Fibroblast of mammary gland (primary cell): ENCODE data around the gene RAMP1.
"Not testable (repeated sequence)": the region's sequence is repeated elsewhere in the genome, so short reads cannot be mapped to it uniquely, and the experiment has no call there.

Source experiments
- DNase-seq: peaks from one replicate; pipeline ENCODE4 v3.0.0-alpha.2; 2010; ENCODE audit warnings: low read depth
- H3K4me3 ChIP-seq: 2 replicates; pipeline ENCODE4 v1.5.1; 2011; ENCODE audit warnings: low read depth, mild to moderate bottlenecking, low read length, moderate library complexity; ENCODE audit not compliant: control insufficient read depth
- TF ChIP-seq, protein P1 (sequence below): conservative IDR thresholded peaks from 2 replicates; pipeline ENCODE4 v1.5.1; 2011; ENCODE audit warnings: low read depth, low read length, inconsistent platforms; ENCODE audit not compliant: control insufficient read depth, insufficient read depth

The RAMP1 gene

DNA sequence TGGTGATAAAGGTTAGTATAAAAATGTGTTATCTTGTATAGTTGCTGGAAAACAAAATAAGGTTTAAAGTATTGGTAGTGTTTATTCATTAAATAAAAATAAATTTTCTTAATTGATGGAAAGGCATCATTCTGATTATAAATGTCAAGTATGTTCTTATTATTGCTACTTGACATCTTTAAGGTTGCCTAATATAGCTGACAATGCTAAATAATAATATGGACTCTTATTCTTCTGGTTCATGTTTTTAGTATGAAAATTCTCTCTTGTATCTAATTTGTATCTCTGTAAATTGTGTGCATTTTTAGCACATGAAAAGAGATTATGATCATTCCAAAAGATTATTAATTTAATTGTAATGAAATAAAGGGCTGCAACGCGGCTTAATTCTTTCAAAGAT lies 35.9 kb upstream of the RAMP1 start:
- TF ChIP-seq, protein P1, sequence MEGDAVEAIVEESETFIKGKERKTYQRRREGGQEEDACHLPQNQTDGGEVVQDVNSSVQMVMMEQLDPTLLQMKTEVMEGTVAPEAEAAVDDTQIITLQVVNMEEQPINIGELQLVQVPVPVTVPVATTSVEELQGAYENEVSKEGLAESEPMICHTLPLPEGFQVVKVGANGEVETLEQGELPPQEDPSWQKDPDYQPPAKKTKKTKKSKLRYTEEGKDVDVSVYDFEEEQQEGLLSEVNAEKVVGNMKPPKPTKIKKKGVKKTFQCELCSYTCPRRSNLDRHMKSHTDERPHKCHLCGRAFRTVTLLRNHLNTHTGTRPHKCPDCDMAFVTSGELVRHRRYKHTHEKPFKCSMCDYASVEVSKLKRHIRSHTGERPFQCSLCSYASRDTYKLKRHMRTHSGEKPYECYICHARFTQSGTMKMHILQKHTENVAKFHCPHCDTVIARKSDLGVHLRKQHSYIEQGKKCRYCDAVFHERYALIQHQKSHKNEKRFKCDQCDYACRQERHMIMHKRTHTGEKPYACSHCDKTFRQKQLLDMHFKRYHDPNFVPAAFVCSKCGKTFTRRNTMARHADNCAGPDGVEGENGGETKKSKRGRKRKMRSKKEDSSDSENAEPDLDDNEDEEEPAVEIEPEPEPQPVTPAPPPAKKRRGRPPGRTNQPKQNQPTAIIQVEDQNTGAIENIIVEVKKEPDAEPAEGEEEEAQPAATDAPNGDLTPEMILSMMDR: no peak
- no peak overlapping the region for H3K4me3 ChIP-seq
- no peak for DNase-seq

DNA sequence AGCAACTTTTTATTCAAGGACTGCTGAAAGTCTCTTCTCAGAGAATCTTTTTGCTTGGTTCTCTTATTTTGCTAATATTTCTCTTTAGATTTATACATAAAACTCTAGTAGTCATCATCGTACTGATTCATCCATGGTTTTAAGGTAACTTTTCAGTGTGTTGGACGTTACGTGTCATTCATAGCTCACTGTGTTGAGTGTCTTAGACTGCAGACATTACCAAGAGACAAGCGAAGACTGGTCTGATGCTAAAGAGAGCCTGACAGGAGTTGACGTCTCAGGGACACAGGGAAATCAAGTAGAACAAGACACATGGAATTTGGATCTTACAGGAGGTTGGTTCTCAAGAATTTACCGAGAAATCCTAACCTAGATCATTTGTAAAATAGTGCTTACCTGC lies 35.3 kb upstream of the RAMP1 start:
- no peak overlapping the region for H3K4me3 ChIP-seq
- TF ChIP-seq, protein P1: no peak
- DNase-seq: no peak

DNA sequence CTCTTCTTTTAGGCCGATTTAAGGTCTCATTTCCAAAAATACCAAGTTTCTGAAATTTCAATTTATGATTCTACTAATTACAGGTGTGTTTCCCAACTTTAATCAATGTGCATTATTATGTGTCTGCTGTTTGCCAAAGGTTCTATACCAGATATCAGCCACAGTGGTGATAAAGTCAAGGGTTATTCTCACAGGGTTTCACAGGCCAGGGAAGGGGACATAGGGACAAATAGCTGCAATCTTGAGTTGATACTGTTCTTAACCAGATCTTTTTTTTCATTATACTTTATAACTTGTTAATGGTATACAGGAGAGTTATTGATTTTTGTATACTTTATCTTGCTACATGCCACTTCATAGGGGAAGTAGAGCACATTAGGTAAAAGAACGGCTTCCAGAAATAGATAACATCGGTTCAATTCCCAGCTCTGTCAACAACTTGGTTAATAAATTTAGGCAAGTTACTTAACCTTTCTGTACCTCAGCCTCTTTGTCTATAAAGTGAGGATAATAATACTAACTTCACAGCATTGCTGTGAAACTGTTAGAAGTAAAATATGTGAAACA lies 31.9 kb upstream of the RAMP1 start:
- DNase-seq: no peak
- H3K4me3 ChIP-seq: no peak overlapping the region
- TF ChIP-seq, protein P1: no peak

DNA sequence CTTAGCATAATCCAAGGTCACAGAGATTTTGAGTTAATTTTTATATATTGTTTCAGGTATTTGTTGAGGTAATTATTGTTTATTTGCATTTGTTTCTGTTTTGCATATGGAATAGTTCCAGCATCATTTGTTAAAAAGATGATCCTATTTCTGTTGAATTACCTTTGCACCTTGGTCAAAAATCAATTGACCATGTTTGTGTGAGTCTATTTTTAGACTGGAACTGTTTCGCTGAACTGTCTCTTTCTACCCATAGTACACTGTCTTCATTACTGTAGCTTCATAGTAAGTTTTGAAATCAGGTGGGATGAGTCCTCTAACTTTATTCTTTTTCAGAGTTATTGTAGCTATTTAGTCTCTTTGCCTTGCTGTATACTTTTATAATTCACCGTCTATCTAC lies 28.9 kb upstream of the RAMP1 start:
- H3K4me3 ChIP-seq: no peak overlapping the region
- TF ChIP-seq, protein P1: no peak
- no peak for DNase-seq

DNA sequence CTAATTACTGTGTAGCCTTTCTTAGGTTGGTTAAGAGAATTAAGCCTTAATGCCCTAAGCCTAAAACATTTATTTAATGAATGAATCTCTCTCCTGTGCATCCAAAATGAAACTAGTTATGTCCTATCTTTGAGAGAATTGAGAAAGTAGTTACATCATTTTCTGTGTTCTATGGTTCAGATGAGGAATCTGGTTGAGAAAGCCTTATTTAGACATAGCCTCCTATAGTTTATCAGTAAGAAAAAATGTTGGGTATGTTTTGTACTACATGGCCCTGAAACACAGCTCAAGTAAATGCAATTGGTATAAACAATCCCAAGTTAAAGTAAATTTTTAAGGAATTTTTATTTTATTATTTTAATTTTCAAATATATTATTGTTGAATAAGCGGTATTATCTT lies 25.9 kb upstream of the RAMP1 start:
- H3K4me3 ChIP-seq: no peak overlapping the region
- peak; percentile 1 for DNase-seq
- TF ChIP-seq, protein P1: no peak

DNA sequence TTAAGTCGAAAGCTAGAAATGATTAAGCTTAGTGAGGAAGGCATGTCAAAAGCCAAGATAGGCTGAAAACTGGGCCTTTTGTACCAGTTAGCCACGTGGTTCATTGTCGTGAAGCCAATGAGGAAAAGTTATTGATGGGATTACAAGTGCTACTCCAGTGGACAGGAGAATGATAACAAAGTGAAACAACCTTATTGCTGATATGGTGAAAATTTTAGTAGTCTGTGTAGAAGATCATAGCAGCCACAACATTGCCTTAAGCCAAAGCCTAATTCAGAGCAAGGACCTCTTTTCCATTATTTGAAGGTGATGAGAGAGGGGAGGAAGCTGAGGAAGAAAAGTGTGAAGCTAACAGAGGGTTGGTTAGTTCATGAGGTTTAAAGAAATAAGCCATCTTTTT lies 24.1 kb upstream of the RAMP1 start:
- H3K4me3 ChIP-seq: no peak overlapping the region
- TF ChIP-seq, protein P1: no peak
- no peak for DNase-seq

DNA sequence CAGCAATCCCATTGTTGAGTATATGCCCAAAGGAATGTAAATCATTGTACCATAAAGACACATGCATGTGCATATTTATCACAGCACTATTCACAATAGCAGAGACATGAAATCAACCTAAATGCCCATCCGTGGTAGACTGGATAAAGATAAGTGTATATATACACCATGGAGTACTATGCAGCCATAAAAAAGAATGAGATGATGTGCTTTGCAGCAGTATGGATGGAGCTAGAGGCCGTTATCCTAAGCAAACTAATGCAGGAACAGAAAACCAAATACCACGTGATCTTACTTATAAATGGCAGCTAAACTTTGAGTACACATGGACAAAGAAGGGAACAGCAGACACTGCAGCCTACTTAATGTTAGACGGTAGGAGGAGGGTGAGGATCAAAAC lies 18.4 kb upstream of the RAMP1 start:
- TF ChIP-seq, protein P1: no peak
- DNase-seq: no peak
- no peak overlapping the region for H3K4me3 ChIP-seq

DNA sequence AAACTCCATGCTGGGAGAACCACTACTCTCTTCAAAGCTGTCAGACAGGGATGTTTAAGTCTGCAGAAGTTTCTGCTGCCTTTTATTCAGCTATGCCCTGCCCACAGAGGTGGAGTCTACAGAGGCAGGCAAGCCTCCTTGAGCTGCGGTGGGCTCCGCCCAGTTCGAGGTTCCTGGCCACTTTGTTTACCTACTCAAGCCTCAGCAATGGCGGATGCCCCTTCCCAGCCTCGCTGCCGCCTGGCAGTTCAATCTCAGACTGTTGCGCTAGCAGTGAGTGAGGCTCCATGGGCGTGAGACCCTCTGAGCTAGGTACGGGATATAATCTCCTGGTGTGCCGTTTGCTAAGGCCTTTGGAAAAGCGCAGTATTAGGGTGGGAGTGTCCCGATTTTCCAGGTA lies 10.5 kb upstream of the RAMP1 start:
- H3K4me3 ChIP-seq: not testable (repeated sequence)

More for the DNA sequence above, 10.5 kb upstream of the RAMP1 start:
- not testable (repeated sequence) for DNase-seq
